Right forelimb (tissue), 1 donor: Measurements from ENCODE around the gene OR5K4.

Experiments used
- DNase-seq: peaks from one replicate; pipeline ENCODE4 v3.0.0-alpha.2; 2018

Gene OR5K4, protein sequence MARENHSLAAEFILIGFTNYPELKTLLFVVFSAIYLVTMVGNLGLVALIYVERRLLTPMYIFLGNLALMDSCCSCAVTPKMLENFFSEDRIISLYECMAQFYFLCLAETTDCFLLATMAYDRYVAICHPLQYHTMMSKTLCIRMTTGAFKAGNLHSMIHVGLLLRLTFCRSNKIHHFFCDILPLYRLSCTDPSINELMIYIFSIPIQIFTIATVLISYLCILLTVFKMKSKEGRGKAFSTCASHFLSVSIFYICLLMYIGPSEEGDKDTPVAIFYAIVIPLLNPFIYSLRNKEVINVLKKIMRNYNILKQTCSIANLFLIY

GRCh38 chr3:98353554-98353953, at the start of gene OR5K4:
Gene OR5K4 (plus strand): TSS chr3:98353854. CDS start chr3:98353854, 0 bp downstream.
- DNase-seq = no peak

GRCh38 chr3:98322101-98322500, 31.6 kb upstream of the OR5K4 start:
- DNase-seq = no peak

DNA sequence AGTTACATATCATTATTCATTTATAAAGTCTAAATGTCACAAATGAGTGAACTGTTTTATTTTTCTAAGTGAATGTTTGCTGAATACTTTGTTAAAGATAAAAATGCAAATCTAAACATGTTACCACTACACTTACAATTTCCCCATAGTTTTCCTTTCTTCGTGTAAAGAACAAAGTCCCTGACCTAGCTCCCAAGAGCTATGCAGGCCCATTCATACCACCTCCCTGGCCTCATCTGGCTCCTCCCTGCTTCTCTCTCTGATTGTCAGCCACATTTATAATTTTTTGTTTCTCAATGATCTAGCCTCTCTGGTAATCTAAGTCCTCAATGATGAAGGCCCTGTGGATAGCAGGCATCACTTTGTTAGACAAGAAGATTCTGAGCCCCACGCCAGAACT, 31.0 kb upstream of the OR5K4 start:
- no peak for DNase-seq

DNA sequence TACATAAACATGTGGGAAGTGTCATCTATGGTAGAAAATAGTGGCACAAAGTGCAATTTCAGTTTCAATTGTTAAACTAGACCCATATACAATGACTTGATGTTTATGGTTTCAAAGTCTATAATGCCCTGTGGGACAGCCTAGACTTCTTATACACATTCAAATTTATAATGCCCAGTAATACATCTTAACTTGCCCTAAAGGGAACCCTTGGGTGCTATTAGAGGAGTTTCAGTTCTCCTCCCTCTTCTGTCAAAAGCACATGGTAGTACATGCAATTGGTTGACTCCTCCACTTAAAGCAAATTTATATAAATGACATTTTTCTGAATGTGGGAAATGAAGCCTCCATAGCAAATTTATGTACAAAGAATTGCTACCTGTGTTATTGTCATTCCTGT, 30.2 kb upstream of the OR5K4 start:
- DNase-seq = no peak

DNA sequence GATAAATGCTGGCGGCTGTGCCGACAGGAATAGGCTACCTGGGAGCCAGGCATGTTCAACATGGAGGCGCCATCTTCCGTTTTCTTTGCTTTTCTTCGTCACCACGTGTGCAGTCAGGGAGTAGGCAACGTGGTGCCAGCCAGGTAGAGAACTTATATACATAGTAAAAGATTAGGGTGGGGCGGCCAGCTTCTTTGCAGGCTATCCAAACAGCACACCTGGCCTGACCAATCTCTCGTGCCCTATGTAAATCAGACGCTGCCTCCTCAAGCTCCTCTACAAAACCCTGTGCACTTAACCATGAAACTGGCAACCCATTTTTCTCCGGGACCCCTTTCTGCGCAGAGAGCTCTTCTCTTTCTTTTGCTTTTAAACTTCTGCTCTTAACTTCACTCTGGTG, 28.6 kb upstream of the OR5K4 start:
- DNase-seq = no peak

- no peak for DNase-seq
These were observed 27.4 kb upstream of the OR5K4 start for GRCh38 chr3:98326105-98326893.

DNA sequence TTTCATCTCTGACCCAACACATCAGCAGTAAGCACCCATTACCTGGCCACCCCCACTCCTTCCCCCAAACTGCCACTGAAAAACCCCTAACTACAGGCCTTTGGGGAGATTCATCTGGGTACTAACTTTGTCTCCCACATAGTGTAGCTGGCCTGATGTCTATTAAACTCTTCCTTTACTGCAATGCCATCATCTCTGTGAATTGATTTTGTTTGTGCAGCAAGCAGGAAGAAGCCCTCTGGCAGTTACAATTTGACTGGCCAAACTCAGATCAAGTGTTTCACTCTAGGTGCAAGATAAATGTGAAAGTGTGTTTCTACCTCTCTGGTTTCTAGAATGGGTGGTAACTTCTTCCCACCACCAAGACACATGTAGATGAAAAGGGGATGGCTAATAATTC, 26.7 kb upstream of the OR5K4 start:
- no peak for DNase-seq

- DNase-seq = no peak
These were observed 24.7 kb upstream of the OR5K4 start for GRCh38 chr3:98328933-98329332.

DNA sequence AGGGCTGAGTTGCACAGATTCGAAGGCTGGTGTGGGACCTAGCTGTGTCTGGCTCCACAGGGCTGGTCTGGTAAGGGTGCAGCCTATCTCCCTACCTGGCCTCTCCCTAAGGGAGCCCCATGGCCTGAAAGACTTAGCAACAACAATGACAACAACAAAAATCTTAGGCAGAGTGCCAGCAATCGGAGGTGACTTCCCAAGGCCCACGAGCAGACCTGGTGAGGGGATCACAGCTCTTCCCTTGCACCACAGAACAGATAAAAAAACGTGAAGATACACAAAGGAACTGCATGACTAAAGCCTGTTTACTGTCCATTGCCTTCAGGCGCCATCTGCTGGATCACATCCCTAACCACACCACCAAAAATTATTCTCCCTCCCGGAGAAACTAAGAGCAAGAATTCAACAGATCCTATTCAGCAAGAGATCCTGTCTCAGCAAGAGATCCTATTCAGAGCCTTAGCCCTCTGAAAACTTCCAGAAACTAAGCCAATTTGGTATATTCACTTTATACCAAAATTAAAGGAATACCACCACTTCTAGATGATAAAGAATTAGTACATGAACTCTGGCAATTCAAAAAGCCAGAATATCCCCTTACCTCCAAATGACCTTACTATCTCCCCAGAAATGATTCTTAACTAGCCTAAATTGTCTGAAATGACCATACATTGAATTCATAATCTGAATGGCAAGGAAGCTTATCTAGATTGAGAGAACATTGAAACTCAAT, 24.1 kb upstream of the OR5K4 start:
- DNase-seq = peak; percentile 49

DNA sequence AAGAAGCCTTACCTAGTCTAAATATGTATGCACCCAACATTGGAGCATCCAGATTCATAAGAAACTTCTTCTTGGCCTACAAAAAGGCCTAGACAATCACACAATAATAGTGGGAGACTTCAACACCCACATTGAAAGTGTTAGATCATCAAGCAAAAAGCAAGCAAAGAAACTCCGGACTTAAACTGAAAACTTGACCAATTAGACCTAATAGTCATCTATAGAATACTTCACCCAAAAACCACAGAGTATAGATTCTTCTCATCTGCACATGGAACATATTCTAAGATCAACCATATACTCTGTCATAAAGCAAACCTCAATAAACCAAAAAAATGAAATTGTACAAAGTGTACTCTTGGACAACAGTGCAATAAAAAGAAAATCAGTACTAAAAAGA, 22.3 kb upstream of the OR5K4 start:
- DNase-seq = no peak

GRCh38 chr3:98333989-98334606, 19.6 kb upstream of the OR5K4 start:
- no peak for DNase-seq

- no peak for DNase-seq
These were observed 14.6 kb upstream of the OR5K4 start for GRCh38 chr3:98339031-98339430.

- no peak for DNase-seq
These were observed 11.9 kb upstream of the OR5K4 start for GRCh38 chr3:98341758-98342157.

DNA sequence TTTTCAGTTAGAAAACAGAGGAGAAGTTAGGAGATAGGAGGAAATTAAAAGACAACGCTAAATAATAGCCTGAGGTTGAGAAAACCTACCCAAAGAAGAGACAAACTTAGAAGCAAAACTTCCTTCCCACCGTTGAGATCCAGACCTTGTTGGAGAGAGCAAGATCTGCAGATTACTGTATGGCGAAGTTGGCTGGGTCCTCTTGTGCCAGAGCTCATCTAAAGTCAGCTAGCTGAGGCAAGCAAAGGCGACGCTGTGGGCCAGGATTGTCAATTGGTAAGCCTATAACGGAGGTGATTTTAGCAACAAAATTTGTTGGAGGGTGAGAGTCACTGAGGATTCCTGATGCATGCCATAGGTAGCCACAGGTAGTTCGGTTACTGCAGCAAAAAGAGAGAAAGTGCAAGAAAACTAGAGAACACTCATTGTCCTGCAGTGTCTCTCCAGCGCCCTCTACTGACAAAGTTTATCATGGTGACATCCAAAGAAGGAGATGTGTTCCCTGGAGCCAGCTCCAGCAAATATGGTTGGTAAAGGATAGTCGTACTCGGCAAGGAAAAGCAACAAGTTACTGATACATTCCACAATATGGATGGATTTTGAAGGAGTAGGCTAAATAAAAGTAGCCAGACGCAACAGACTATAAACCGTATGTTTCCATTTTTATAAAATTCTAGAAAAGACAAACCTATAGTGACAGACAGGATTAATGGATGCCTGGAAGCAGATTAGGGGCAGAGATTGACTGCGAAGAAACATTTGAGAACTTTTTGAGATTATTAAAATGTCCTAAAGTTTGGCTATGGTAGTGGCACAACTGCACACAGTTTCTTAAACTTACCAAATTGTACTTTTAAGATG, 9.8 kb upstream of the OR5K4 start:
- DNase-seq = no peak

DNA sequence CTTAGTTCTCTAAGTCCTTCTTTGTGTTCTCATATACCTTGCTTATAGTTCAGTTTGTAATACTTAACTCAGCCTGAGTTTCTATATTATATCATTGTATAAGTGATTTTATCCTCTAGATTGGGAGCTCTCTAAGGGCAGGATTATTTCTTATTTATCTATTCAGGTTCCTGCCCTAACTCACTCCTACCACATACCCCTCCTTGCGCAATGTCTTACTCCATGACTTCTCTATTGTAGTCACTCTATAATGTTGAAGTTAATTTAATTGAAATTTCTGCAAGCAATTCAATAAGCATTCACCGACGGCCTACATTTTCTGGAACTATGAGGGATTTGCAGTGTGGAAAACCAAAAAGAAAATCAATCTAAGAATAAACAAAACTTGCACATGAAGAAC, 3.6 kb upstream of the OR5K4 start:
- no peak for DNase-seq

DNA sequence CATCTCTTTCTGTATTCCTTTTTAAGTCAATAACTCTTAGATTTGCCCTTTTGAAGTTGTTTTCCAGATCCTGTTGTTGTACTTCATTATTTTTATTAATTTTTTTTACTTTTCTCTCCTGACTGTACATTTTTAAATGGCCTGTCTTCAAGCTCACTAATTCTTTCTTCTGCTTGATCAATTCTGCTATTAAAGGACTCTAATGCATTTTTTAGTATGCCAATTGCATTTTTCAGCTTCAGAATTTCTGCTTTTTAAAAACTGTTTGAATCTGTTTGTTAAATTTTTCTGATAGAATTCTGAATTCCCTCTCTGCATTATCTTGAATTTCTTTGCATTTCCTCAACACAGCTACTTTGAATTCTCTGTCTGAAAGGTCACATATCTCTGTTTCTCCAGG, 5.6 kb downstream of the OR5K4 start:
- DNase-seq = no peak

DNA sequence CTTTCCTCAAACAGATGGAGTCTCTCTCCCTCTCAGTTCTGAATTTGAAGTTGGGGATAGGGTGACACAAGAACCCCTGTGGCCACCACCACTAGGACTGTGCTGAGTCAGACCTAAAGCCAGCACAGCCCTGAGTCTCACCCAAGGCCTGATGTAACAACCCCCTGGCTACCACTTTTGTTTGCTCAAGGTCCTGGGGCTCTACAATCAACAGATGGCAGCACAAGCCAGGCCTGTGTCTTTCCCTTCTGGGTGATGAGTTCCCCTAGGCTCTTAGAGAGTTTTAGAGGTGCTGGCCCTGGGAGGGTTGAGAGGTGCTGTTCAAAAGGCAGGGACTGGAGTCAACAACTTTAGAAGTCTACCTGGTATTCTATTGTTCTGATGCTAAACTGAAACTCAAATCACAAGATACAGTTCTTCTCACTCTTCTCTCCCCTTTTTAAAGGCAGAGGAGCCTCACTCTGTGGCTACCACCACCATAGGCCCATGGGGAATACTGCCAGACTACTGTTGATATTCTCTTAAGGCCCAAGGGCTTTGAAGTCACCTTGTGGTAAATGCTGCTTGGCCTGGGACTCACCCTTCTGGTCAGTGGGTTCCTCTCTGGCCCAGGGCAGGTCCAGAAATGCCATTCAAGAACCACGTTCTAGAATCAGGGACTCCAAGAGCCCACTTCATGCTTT, 6.5 kb downstream of the OR5K4 start:
- DNase-seq = no peak

GRCh38 chr3:98360681-98361080, 7.0 kb downstream of the OR5K4 start:
- no peak for DNase-seq

DNA sequence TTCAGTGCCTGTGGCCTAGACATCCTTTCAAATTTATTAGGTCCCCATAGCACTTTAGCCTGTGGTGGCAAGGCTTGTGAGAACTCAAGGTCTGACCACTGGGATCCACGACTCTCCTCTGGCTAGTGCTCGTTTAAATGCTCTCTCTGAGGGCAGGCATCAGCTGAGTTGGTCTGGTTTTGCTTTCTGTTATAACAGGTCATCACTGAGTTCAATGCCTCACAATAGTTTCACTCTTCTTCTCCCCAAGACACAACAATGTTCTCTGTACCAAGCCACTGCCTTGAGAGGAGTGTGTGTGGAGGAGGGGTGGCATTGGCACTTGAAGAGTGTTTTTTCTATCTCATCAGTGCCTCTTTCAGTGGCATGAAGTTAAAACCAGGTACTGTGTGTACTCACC, 7.6 kb downstream of the OR5K4 start:
- DNase-seq = no peak

DNA sequence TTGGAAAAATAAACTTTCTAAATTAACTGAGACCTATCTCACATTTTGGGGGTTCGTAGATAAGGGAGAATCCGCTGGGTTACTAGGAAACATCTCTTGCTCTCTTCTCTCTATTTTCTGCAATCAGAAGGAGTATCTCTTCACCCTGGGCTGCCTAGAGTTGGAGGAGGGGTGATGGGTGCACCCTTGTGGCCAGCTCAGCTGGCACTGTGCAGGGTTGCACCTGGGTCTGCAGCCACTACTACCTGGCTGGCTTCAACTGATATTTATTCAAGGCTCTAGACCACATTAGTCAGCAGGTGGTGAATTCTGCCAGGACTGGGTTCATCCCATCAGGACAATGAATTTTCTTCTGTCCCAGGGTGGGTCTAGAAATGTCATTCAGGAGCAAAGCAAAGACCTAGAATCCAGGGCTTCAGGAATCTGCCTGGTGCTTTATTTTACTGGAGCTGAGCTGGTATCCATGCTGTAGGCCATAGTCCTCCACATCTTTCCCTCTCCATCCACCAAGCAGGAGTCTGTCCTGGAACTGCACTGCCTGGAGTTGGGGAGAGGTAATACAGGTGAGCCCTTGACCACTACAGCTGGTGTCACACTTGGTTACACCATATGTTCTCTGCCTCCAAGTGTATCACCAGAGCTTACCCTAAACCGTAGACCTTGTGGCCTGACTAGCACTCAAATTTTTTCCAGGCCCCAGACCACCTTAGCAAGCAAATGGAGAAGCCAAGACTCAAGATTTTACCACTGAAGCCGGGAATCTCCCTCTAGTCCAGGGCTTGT, 14.0 kb downstream of the OR5K4 start:
- no peak for DNase-seq

DNA sequence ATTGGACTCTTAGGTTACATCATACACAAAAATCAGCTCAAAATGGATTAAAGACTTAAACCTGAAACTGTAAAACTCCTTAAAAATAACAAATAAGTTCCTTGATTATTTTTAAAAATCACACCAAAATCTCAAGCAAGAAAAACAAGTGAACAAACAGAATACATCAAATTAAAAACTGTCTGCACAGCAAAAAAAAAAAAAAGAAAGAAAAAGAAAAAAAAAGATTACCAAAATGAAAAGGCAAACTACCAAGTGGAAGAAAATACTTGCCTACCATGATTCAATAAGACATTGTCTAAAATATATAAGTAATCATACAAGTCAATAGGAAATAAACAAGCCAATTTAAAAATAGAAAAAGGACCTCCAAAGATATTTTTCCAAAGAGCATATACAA, 17.5 kb downstream of the OR5K4 start:
- DNase-seq = no peak
